Activated naive CD8-positive, alpha-beta T cell treated with anti-CD3 and anti-CD28 coated beads for 36 hours (primary cell): Measurements from ENCODE around the gene HUNK. TPM values are rescaled to one million over a fixed set of nuclear protein-coding genes. Genes with fewer than 3 reads are reported as not detected.

Experiments used
- DNase-seq: peaks from one replicate; pipeline ENCODE4 v3.0.0; 2021
- H3K27ac Mint-ChIP-seq: one replicate; pipeline ENCODE4 v1.8.0; 2022; ENCODE audit warnings: mild to moderate bottlenecking, moderate library complexity, mixed read lengths
- H3K27me3 Mint-ChIP-seq: one replicate; pipeline ENCODE4 v1.8.0; 2022; ENCODE audit warnings: mild to moderate bottlenecking, mixed read lengths
- H3K36me3 Mint-ChIP-seq: one replicate; pipeline ENCODE4 v1.8.0; 2021; ENCODE audit warnings: mild to moderate bottlenecking, mixed read lengths
- H3K4me1 Mint-ChIP-seq: one replicate; pipeline ENCODE4 v1.8.0; 2021; ENCODE audit warnings: mixed read lengths
- H3K4me3 Mint-ChIP-seq: one replicate; pipeline ENCODE4 v1.8.0; 2022; ENCODE audit warnings: mild to moderate bottlenecking, moderate library complexity, mixed read lengths
- H3K9me3 Mint-ChIP-seq: one replicate; pipeline ENCODE4 v1.8.0; 2022; ENCODE audit warnings: mixed read lengths
- total RNA-seq, 2 experiments: library from RNA; stranded (reverse); gene quantifications; one replicate each; pipeline ENCODE4 v1.2.3, GENCODE V29; 2021

Gene HUNK
- total RNA-seq, 2 experiments from 2014 or later, result 0.42 to 0.54 TPM

DNA sequence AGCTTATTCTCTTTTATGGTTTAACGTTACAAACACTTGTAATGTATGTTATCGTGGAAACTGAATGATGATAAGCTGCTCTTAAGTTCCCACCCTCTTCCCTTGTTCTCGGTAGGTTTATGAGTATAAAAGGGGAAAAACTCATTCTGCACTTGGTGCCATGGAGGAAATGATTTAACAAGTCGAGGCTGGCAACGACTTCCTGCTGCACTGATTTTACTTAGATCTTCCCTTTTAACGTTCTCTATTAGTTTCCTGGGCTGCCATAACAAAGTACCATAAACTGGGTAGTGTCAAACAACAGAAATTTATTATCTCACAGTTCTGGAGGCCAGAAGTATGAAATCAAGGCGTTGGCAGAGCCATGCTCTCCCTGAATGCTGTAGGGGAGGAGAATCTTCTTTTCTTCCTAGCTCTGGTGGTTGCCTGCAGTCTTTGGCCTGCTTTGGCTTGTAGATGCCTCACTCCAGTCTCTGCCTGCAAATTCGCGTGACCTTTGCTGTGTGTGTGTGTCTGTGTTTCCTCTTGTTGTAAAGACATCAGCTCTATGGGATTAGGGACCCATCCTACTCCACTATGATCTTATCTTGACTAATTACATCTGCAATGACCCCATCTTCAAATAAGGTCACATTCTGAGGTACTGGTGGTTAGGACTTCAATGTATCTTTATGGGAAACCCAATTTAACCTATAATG lies 26.3 kb downstream of the HUNK start:
- no peaks in the 10 kb centered on the region for H3K9me3 Mint-ChIP-seq
- no peak for DNase-seq
- no peak overlapping the region for H3K4me3 Mint-ChIP-seq
- no peaks in the 10 kb centered on the region for H3K36me3 Mint-ChIP-seq
- H3K27ac Mint-ChIP-seq, result no peak overlapping the region
- peaks cover 8% of the 10 kb centered on the region for H3K4me1 Mint-ChIP-seq
- peaks cover 3% of the 10 kb centered on the region for H3K27me3 Mint-ChIP-seq

DNA sequence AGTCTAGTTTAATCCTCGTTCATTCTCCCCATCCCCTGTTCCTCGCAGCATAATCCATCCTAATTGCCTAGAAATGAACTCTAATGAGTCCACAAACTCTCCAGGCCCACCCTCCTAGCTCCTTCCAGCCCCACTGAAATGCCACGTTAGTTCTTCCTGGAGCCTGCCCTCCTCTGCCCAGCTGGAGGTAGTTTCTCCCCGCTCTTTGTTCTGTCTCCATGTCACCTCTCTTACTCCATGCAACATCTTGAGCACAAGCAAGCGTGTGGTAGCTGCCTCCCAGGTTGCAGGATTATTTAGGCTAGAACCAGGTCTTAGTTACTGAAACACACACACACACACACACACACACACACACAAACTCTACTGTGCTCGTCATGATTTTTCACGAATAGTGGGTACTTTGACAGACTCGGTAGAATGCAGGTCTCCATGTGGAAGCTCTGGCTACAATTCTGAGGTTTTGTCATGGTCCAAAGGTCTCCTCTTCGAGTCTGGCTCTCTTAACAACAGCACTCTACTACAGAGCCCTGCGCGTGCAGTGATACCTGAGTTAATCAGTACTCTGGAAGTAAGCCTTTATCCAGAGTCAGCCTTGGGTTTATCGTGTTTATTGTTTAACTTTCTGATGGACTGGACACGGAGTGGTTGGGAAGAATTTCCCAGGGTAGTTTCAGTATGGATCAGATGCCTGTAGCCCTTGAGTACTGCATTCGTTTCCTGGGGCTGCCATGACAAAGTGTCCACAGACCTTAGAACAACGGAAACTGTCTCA lies 27.5 kb downstream of the HUNK start:
- Mint-ChIP-seq H3K9me3 (no peaks in the 10 kb centered on the region), H3K27ac (no peak overlapping the region), H3K4me3 (no peak overlapping the region), H3K36me3 (no peaks in the 10 kb centered on the region), H3K4me1 (peaks cover 5% of the 10 kb centered on the region), H3K27me3 (peaks cover 6% of the 10 kb centered on the region)
- no peak for DNase-seq

DNA sequence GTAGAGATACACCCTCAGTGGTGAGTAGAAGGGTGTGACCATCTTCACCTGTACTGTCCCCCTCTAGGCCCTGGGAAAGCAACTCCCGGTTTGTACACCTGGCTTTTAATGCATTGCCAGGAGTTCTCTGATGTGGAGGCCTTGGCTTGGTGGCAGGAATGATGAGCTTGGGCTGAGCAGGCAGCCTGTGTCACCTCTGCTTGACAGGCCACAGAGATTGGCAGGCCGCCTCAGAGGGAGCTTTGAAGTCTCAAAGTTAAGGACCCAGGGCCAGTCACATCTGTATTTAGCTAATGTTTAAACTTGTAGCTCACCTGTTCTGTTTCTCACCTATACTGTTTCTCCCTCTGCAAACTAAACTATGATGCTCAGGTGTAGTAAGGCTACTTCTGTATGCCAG lies 28.5 kb downstream of the HUNK start:
- no peaks in the 10 kb centered on the region for H3K9me3 Mint-ChIP-seq
- peaks cover 6% of the 10 kb centered on the region for H3K27me3 Mint-ChIP-seq
- no peak overlapping the region for H3K4me3 Mint-ChIP-seq
- H3K27ac Mint-ChIP-seq, result no peak overlapping the region
- H3K36me3 Mint-ChIP-seq, result no peaks in the 10 kb centered on the region
- H3K4me1 Mint-ChIP-seq, result peaks cover 5% of the 10 kb centered on the region
- no peak for DNase-seq

DNA sequence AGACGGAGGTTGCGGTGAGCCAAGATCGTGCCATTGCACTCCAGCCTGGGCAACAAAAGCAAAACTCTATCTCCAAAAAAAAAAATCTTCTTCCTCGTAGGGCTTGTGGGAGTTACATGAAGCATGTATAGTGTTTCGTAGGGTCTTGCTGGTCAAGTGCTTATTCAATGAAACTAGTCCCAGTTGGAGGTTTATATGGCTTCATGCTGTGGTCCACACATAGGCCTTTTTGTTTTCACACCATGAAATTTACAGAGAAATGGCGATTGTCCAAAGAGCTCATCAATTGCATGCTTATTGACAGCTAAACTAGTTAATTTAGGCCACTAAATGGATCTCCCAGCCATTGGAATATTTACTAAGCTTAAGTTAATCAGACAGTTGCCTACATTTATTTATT lies 29.6 kb downstream of the HUNK start:
- DNase-seq, result no peak
- H3K27me3 Mint-ChIP-seq, result peaks cover 12% of the 10 kb centered on the region
- no peak overlapping the region for H3K27ac Mint-ChIP-seq
- no peak overlapping the region for H3K4me3 Mint-ChIP-seq
- H3K36me3 Mint-ChIP-seq, result no peaks in the 10 kb centered on the region
- peaks cover 5% of the 10 kb centered on the region for H3K4me1 Mint-ChIP-seq
- H3K9me3 Mint-ChIP-seq, result no peaks in the 10 kb centered on the region

DNA sequence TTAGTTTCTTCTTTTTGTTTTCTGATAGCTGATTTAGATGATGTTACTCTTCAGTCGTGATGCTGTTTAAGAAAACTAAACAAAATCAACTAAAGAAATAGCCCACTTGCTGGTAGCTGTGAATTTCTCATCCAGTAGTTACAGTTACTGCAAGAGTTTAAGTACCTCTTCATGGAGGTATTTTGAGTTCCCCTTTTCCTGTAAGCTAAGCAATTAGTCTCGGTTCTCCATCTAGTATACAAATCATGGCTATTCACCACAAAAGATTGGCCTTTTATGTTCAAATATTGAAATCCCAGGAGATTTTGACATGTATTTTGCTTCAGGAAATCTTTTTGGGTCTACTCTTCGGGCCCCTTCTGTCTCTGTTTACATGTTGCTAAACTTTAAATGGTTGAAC lies 31.1 kb downstream of the HUNK start:
- H3K27me3 Mint-ChIP-seq, result peaks cover 26% of the 10 kb centered on the region
- H3K9me3 Mint-ChIP-seq, result no peaks in the 10 kb centered on the region
- H3K4me1 Mint-ChIP-seq, result peaks cover 2% of the 10 kb centered on the region

DNA sequence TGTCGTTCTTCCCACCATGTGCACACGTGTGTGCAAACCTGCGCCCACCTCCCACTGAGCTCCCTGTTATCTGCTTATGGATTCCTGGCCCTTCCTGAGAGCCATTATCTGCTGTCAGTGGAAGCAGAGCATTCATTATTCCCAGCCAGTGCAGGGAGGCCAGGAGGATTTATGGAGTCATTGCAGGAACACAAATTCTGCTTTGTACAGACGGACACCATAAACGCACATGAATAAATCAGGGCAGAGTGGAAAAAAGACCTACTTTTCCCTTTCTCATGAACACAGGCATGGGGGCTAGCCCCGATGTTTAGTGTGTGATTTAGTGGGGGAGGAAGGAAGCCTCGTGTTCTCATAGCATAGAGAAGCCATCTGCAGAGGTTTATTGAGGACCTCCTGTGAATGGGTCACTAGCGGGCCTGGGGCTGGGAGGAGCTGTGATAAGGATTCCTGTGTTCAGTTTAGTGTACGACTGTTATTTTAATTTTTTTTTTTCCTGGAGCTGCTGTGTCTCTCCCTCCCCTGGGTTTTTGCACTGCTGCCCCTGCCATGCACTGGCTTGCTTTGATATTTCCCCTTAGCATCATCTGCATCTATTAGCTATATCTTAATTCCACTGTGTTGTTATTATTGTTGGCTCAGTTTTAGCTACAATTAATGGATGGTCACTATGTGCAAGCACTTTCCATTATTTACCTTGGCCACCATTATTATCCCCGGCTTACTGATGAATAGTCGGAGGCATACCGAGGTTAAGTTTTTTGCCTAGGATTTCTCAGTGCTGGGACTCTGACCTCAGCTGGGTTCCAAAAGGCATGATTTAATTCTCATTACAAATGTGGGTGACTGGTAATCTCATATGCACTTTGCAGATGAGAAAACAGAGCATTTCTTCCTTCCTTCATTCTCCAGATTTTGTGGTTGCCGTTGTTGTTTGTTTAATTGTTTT lies 33.0 kb downstream of the HUNK start:
- no peaks in the 10 kb centered on the region for H3K9me3 Mint-ChIP-seq
- DNase-seq, result no peak
- no peaks in the 10 kb centered on the region for H3K4me1 Mint-ChIP-seq
- H3K27ac Mint-ChIP-seq, result no peak overlapping the region
- no peaks in the 10 kb centered on the region for H3K36me3 Mint-ChIP-seq
- H3K4me3 Mint-ChIP-seq, result no peak overlapping the region
- H3K27me3 Mint-ChIP-seq, result peaks cover 36% of the 10 kb centered on the region

More for the DNA sequence above, 31.1 kb downstream of the HUNK start:
- Mint-ChIP-seq H3K36me3 (no peaks in the 10 kb centered on the region), H3K27ac (no peak overlapping the region), H3K4me3 (no peak overlapping the region)
- no peak for DNase-seq

DNA sequence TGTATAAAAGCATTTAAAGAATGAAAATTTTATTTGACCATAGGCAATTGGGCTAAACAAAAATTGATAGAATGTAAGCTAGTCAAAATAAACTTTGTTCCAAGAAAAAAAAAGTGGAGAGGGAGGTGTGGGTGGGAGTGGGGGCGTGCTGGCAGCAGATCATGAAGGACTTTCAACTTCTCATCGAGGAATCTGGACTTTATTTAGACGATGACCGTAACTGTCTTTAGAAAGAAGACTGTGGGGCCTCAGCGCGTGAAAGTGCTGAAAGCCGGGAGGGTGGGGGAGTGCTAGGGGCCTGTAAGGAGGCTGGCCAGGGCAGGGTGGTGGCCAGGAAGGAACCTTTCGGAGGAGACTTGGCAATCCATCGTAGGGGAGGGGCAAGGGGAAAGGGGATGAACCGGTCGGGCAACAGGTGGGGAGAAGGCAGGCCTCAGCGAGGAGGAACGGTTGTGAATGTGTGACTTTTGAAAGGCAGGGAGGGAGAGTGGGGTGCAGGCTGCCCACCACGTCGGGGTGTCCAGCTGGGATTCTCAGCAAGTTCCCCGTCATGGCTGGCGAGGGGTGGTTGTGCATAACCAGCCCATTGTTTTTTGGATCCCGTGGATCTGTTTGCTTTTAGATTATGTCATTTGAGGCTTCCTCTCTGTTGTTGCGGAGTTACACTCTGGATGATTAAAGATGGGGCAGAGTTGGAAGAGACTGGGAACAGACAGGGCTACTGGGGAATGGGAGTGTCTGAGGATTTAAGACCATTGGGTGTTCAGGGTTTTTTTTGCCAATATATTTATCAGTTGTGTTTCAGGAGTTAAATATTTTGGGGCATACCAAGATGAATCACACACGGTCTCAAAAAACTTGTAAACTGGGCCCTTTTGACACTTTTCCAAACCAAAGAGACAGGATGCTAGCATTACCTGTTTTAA lies 35.5 kb downstream of the HUNK start:
- Mint-ChIP-seq H3K27ac (no peak overlapping the region), H3K9me3 (no peaks in the 10 kb centered on the region), H3K4me3 (no peak overlapping the region), H3K27me3 (peaks cover 48% of the 10 kb centered on the region), H3K36me3 (no peaks in the 10 kb centered on the region), H3K4me1 (no peaks in the 10 kb centered on the region)
- no peak for DNase-seq

DNA sequence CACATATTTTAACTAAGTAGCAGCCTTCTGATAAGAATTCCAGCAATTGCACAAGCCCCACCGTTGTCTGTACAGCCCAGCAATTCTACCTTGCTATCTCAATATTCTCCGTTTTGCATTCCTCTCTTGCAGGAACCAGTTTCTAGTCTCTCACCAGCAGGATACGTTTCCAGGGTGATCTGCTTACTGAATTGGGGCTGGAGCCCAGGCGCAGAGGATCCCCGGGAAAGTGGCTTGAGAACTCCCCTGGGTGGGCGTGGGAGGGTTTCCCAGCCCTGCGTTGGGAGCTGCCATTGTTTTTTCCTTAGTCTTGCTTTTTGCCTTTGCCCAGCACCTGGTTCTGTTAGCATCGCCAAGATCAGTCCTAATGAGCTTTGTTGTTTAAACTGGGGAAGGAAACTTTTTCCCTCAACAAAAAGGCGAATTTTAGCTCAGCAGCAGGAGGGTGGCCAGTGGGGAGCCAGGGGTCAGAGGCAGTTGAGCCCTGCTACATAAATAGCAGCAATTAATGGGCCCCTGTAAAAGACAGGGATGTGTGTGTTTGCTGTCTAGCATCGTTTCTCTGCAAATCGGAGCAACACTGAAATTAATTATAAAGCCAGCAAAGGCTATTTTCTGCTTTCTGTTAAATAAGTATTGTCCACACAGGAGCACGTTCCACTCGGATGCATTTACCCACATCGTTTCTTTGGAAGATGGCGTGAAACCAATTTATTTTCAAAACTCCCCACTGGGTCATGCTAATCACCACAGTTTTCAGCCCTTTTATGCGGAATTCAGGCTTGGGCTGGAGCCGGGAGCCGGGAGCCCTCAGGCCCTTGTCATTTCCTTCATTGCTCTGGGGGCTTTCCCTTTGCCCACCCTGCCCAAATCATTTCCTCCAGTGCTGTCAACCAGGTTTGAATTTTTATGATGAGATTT lies 36.6 kb downstream of the HUNK start:
- DNase-seq, result no peak
- Mint-ChIP-seq H3K27ac (no peak overlapping the region), H3K4me1 (no peaks in the 10 kb centered on the region), H3K4me3 (no peak overlapping the region), H3K9me3 (no peaks in the 10 kb centered on the region), H3K36me3 (no peaks in the 10 kb centered on the region), H3K27me3 (peaks cover 48% of the 10 kb centered on the region)

DNA sequence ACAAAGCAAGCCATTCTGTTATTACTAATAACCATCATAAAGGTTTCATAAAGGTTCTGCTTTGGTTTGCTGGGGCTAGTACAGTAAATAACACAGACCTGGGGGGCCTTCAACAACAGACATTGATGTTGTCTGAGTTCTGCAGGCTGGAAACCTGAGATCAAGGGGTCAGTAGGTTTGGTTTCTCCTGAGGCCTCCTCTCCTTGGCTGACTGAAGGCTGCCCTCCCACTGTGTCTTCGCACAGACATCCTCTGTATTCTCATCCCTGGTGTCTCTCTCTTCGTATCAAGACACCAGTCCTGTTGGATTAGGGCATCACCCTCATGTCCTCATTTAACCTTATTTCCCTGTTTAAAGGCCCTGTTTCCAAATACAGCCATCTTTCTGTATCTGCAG lies 37.3 kb downstream of the HUNK start:
- no peak overlapping the region for H3K27ac Mint-ChIP-seq
- no peaks in the 10 kb centered on the region for H3K36me3 Mint-ChIP-seq
- H3K4me3 Mint-ChIP-seq, result no peak overlapping the region
- H3K9me3 Mint-ChIP-seq, result no peaks in the 10 kb centered on the region
- DNase-seq, result no peak
- no peaks in the 10 kb centered on the region for H3K4me1 Mint-ChIP-seq
- H3K27me3 Mint-ChIP-seq, result peaks cover 45% of the 10 kb centered on the region

DNA sequence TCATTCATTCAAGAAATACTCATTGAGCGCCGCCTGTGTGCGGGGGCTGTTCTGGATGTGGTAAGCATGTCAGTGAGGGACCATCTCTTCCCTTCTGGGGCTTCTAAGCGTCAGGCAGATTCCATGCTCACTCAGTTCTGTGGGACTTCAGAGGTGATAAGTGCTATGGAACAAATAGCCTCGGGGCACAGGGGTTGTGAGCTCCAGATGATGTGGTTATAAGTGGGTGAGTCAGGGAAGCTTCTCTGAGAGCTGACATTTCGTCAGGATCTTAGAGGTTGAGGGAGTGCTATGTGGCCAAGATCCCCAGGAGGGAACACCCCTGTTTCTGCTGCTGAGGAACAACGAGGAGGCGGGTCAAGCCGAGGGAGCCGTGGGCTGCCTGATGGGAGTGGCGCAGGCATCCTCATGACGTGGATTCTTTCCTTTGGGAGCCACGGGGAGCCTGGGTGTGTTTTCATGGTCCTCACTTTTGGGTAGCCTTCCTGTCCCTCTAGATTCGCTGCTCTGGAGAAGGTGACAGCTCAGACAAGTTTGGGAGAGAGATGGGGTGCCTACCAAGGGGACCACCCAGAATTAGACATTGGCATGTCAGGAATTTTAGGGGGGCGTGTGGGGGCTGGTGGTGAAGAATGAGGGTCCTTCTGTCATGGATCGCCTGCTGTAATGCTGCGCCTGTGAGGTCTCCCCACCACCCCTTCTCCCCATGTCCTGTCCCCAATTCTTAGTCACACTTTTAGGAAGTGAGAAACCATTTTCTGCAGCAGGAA lies 38.5 kb downstream of the HUNK start:
- H3K27me3 Mint-ChIP-seq, result peaks cover 45% of the 10 kb centered on the region
- H3K4me3 Mint-ChIP-seq, result no peak overlapping the region
- H3K4me1 Mint-ChIP-seq, result no peaks in the 10 kb centered on the region
- H3K9me3 Mint-ChIP-seq, result no peaks in the 10 kb centered on the region
- no peak overlapping the region for H3K27ac Mint-ChIP-seq
- DNase-seq, result no peak
- H3K36me3 Mint-ChIP-seq, result no peaks in the 10 kb centered on the region

DNA sequence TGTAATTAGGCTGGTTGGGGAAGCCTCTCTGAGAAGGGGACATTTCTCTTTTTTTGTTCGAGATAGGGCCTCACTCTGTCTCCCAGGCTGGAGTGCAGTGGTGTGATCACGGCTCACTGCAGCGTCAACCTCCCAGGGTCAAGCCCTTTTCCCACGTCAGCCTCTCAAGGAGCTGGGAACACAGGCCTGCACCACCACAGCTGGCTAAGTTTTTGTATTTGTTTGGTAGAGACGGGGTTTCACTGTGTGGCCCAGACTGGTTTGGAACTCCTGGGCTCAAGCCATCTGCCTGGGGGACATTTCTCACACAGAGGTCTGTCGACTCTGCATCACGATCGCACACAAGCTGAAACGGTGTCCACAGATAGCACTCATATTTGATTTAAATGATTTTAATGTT lies 39.7 kb downstream of the HUNK start:
- Mint-ChIP-seq H3K36me3 (no peaks in the 10 kb centered on the region), H3K4me3 (no peak overlapping the region), H3K4me1 (no peaks in the 10 kb centered on the region), H3K27ac (no peak overlapping the region), H3K27me3 (peaks cover 39% of the 10 kb centered on the region), H3K9me3 (no peaks in the 10 kb centered on the region)
- no peak for DNase-seq

DNA sequence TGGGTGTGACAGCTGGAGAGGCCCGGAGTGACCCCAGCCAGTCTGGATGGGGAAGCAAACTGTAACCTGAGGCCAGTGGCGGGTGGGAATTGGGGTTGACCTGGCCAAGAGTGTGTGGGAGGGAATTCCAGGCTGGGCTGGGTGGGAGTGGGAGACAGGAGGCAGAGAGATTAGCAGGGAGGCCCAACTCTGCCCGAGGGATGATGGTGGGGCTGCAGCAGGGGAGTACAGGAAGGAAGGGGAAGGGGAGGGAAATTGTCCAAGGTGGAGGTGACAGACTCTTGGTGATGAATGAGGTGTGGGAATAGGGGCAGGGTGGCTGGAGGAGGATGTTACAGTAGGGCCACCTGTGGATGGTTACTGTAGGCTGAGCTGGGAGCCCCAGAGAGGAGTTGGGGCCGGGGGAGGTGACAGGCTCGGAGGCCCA lies 40.4 kb downstream of the HUNK start:
- peaks cover 32% of the 10 kb centered on the region for H3K27me3 Mint-ChIP-seq
- no peak overlapping the region for H3K4me3 Mint-ChIP-seq
- no peak overlapping the region for H3K27ac Mint-ChIP-seq
- no peaks in the 10 kb centered on the region for H3K4me1 Mint-ChIP-seq
- H3K9me3 Mint-ChIP-seq, result no peaks in the 10 kb centered on the region
- DNase-seq, result no peak
- no peaks in the 10 kb centered on the region for H3K36me3 Mint-ChIP-seq

DNA sequence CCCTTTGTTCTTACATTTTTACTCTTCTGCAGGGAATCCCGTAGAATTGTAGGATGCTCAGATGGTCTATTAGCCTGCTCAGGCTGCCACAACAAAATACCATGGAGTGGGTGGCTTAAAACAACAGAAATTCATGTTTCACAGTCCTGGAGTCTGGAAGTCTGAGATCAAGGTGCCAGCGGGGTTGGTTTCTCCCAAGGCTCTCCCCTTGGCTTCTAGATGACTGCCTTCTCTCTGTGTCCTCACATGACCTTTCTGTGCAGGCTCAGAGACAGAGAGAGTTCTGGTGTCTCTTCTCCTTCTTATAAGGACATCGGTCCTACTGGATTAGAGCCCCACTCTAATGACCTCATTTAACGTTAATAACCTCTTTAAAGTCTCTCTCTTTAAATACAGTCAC lies 41.7 kb downstream of the HUNK start:
- Mint-ChIP-seq H3K4me3 (no peak overlapping the region), H3K9me3 (peaks cover 2% of the 10 kb centered on the region), H3K27ac (no peak overlapping the region), H3K36me3 (peaks cover 2% of the 10 kb centered on the region), H3K4me1 (no peaks in the 10 kb centered on the region), H3K27me3 (peaks cover 20% of the 10 kb centered on the region)
- DNase-seq, result no peak
